Hepatic stellate cell (primary cell): ENCODE data around the gene PLPP7.

Source experiments
- DNase-seq: peaks from one replicate; pipeline ENCODE4 v3.0.0; 2011; ENCODE audit warnings: low spot score

PLPP7 gene

GRCh38 chr9:131281119-131281965, 8.2 kb upstream of the PLPP7 start:
- DNase-seq = no peak

GRCh38 chr9:131282175-131282574, 7.3 kb upstream of the PLPP7 start:
- DNase-seq = no peak

DNA sequence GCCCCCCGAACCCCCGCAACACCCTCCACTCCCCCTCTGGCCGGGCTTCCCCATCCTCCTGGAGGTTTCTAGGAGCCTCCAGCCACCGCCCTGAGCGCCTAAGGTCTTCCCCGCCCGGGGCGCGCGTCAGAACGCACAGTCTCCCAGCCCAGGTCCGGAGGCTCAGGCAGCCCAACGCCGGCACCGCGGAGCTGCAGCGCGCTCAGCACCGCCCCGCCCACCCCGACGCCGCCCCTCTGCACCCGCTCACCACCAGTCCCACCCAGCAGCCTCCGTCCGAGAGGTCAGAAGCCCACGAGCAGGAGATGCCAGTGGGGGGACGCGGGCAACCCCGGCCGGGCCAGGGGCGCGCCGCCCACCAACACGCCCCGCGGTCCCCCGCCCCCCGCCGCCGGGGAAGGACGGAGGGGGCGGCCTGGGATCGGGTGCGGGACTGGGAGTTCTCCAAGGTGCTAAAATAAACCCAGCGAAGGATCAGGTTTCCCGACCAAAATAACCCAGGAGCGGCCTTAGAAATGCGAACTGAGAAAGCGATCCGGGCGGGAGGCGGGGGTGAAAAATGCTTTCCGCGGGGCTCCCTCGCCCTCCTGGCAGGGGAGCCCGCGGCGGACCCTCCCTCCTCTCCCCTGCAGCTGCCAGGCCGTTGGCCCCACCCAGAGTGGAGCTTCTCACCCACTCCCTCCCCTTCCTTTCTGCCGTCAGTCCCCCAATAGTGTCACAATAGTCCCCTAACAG, 6.7 kb upstream of the PLPP7 start:
- DNase-seq = peak; percentile 51

DNA sequence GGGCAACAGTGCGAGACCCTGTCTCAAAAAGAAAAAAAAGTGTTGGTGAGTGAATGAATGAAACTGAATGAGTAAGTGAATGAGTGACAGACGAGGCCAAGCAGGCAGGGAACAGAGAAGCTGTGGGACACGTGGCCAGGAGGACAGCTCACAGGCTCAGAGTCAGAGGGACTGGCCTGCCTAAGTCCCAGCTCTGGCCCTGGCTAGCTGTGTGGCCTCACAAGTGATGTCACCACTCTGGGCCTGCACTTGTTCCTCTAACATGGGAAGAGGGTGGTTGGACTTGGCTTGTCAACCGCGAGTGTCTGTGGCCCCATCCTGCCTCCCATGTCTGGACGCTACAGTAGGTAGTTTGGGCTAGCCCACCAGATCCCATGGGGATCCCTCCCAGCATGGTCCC, 4.7 kb upstream of the PLPP7 start:
- no peak for DNase-seq

- DNase-seq = no peak
Observed at GRCh38 chr9:131287359-131287758, 2.2 kb upstream of the PLPP7 start.

GRCh38 chr9:131288217-131288616, 1.3 kb upstream of the PLPP7 start:
- DNase-seq = no peak

DNA sequence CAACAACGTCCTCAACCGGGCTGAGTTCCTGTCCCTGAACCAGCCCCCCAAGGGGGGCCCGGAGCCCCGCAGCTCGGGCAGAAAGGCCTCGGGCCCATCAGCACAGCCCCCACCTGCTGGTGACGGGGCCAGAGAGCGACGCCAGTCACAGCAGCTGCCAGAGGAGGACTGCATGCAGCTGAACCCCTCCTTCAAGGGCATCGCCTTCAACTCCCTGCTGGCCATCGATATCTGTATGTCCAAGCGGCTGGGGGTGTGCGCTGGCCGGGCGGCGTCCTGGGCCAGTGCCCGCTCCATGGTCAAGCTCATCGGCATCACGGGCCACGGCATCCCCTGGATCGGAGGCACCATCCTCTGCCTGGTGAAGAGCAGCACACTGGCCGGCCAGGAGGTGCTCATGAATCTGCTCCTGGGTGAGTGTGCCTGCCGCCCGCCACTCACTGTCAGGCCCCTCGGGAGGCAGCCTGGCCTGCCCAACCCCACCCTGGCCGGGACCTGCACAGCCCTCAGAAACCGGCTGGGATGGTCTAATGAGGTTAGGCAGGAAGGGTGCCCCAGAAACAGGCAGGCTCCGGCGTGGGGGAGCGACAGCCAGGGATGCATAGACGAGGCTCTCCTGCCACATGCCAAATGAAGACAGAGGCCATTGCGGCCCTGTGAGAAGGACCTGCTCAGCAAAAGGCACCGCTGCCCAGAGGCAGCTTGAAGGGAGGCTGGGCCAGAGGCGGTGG, 678 bp downstream of the PLPP7 start:
- DNase-seq = no peak

- no peak for DNase-seq
Observed at GRCh38 chr9:131290767-131291370, 1.3 kb downstream of the PLPP7 start.

GRCh38 chr9:131291795-131292315, 2.3 kb downstream of the PLPP7 start:
- no peak for DNase-seq

GRCh38 chr9:131292937-131293336, 3.4 kb downstream of the PLPP7 start:
- no peak for DNase-seq

DNA sequence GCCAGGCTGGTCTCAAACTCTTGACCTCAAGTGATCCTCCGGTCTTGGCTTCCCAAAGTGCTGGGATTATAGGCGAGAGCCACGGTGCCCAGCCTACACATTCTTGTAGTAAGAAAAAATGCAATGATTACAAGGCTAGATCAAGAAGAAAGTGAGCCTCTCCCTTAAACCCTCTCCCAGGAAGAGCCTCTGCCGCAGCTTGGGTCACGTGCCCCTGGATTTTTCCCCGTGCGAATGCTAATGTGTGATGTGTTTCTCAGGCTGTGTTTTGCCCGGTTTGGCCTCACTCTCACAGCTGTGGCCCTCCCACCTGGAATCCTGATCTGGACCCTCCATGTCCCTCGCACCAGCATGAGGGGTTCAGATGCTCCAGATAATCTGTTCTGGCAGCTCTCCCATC, 6.9 kb downstream of the PLPP7 start:
- DNase-seq = no peak

DNA sequence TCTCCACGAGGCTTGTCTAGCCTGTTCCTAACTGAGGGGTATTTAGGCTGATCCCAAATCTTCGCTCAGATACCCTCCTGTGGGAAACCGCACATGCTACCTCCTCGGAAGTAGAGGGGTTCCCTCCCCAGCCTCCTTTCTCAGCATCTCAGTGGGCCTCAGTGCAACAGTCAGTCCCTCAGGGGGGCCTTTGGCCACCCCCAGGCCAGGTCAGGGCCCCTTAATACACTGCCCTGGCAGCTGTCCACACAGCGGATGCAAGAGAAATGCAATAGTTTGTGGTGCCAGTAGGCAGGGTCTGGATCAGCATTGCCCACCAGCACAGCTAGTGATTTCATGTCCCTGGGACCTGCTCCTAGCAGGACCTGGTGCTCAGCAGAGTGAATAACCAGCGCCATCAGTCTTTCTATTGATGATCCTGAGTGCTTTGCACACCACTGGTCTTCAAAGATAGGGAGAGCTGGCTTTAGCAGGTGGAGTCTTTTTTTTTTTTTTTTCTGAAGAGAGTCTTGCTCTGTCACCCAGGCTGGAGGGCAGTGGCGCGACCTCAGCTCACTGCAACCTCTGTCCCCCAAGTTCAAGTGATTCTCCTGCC, 7.5 kb downstream of the PLPP7 start:
- DNase-seq = no peak

- DNase-seq = peak; percentile 34
Observed at GRCh38 chr9:131297903-131298302, 8.4 kb downstream of the PLPP7 start.

DNA sequence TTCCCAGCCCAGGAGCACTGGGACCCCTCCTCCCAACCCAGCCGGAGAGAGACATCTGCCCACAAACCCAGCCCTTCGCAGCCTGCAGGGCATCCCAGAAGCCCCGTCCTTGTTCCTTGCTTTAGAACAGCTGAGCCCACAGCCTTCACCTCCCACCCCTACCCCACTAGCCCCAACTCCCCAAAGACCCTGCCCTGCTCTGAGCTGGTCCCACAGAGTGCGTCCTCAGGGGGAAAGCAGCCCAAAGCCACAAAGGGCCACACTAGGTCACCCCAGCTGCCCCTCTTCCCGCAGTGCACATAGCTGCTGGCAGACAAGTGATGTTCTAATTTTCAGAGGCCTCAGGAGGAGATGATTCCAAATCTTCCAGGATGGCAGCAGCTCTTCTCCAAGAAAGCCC, 8.8 kb downstream of the PLPP7 start:
- no peak for DNase-seq

- no peak for DNase-seq
Observed at GRCh38 chr9:131298816-131299215, 9.3 kb downstream of the PLPP7 start.

- no peak for DNase-seq
Observed at GRCh38 chr9:131299346-131299960, 9.9 kb downstream of the PLPP7 start.

- DNase-seq = no peak
Observed at GRCh38 chr9:131299961-131300347, 10.4 kb downstream of the PLPP7 start.

GRCh38 chr9:131300444-131300843, 10.9 kb downstream of the PLPP7 start:
- no peak for DNase-seq

GRCh38 chr9:131302244-131303075, 12.9 kb downstream of the PLPP7 start:
- no peak for DNase-seq
